HS-5 (cell line): ENCODE data around the gene ARF5.
A peak's percentile ranks its signal among the peaks of the same experiment; 100 is the strongest.
"Not testable (repeated sequence)": the region's sequence is repeated elsewhere in the genome, so short reads cannot be mapped to it uniquely, and the experiment has no call there.

Source experiments
- DNase-seq: peaks from one replicate; pipeline ENCODE4 v3.0.0-alpha.2; 2012; ENCODE audit warnings: low read depth

The ARF5 gene

GRCh38 chr7:127588019-127588696 is at the start of gene ARF5:
Gene ARF5 (plus strand): TSS chr7:127588411. CDS start chr7:127588499, 88 bp downstream.
- DNase-seq: no peak

DNA sequence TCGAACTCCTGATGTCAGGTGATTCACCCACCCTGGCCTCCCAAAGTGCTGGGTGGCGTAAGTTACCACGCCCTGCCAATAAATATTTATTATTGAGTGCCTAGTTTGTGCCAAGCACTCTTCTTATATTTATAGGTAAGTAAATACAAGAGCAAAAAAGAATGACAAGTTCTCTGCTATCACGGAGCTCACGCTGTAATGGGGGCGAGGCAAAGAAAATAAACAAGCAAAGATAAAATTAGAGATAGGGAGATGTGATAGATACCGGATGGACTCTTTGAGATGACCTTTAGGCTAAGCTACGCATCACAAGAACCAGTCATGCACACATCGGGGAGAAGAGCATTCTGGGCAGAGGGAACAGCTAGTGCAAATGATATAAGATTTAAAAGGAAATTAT is 49.1 kb upstream of the ARF5 start:
- DNase-seq: no peak

DNA sequence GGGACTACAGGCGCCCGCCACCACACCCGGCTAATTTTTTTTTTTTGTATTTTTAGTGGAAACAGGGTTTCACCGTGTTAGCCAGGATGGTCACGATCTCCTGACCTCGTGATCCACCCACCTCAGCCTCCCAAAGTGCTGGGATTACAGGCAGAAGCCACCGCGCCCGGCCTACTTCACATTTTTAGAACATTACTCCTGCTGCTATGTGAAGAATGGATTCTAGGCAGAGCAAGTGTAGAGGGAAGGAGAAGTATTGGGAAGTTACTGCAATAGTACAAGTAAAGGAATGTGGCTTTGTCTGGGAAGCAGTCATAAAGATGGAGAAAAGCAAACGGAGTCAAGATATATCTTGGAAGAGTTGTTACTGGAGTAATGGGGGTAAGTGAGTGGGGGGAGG is 47.8 kb upstream of the ARF5 start:
- DNase-seq: not testable (repeated sequence)

DNA sequence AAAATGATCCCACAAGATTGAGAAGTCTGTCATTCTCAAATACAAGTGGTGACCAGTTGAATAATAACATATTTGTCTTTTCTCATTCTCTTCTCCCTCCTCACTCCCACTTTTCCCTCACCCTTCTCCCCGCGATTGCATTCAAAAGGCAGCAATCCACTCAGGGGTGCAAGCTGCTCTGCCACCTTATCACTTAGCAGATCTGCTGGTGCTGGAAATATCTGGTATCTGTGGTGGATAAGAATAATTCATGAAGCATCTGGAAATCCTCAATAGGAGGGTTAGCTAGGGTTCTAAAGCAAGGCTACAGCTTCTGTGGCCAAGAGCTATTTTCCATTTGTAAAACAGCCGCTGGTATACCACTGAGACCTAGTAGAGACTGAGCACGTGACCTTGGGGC is 46.7 kb upstream of the ARF5 start:
- DNase-seq: no peak

- no peak for DNase-seq
These were observed 41.9 kb upstream of the ARF5 start for GRCh38 chr7:127546313-127546712.

DNA sequence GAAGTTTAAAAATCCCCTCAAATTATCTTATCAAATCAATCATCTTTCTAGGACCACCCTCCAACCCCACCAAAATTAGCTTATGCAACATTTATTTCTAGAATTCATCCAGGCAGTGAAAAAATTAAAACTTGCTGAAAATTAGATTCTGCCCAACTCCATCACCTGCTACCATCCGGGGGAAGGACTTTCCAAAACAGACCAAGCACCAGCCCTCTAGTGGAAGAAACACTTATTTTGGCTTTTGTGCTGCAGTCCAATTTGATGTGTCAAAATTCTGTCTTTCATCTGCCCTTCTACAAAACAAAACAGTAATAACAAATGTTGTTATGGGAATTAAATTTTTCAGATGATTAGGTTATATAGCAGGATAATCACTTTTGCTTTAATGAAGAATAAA is 38.0 kb upstream of the ARF5 start:
- DNase-seq: no peak

DNA sequence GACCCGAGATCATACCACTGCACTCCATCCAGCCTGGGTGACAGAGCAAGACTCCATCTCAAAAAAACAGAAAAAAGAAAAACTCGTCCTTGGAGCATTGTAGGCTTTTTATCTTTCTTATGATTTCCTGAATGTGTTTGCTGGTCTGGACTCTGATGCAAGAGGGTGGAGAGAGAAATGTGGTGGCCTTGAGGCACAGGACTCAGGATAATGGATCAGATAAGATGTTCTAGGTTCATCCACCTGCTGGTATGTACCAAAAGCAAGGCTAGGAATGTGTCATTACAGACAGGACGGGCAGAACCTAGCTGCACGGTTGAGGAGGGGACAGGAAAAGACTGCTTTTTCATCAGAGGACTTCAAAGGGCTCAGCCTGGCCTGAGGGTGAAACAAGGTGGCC is 36.3 kb upstream of the ARF5 start:
- DNase-seq: no peak

DNA sequence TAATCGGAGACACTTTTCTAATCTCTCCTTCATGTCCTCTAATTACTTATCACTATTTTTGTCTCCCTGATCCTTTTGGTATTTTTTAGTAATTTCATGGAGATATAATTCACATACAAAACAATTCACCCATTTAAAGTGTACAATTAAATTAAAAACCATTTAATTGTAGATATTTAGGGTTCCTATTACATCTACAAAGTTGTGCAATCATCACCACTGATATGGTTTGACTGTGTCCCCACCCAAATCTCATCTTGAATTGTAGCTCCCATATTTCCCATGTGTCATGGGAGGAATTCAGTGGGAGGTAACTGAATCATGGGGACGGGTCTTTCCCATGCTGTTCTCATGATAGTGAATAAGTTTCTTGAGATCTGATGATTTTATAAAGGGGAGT is 31.8 kb upstream of the ARF5 start:
- no peak for DNase-seq

- DNase-seq: no peak
These were observed 30.4 kb upstream of the ARF5 start for GRCh38 chr7:127557803-127558202.

DNA sequence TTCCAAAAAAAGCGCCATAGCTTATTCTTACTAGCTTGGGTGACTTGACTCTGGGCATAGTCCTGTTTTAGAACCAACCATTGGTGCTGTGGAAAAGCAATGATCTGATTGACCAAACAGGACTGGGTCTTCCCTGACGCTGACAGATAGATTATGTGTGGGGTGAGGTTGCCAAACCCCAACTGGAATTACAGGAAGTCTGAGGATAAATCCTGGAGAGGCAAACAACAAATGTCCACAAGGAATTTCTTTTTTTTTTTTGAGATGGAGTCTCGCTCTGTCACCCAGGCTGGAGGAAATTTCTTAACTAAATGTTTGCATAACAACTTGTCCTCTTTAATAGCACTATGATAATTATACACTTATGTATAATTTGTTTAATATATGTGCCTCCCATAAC is 22.0 kb upstream of the ARF5 start:
- DNase-seq: no peak

- not testable (repeated sequence) for DNase-seq
These were observed 20.2 kb upstream of the ARF5 start for GRCh38 chr7:127568034-127568433.

GRCh38 chr7:127571741-127572505 is 16.3 kb upstream of the ARF5 start:
- no peak for DNase-seq

DNA sequence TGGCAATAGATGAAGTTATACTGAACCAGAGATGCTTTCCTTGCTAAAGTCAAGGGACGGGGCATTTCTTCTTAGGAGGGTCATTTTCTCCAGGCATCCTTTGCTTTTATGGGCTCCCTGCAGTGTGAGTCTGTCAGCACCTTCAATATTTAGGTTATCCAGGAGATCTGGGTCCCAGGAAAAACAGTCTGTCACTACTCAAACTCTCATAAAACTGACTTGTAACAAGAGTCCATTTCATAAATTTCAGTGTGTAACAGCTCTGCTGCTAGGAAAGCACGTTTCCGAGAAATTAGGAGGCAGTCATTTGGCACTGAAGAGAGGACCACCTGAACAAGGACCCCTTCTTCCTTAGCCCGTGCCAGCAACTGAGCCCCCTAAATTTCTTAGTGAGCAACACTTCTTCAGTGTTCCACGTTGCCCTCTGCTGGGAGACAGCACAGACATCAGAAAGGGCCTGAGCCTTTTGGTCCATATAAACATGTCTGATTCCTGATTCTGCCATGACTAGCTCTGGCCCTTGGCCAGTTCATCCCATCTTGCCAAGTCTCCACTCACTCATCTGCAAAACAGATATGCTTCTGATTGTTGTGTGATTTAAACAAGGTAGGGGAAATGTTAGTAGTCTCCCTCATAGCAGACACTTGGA is 10.1 kb upstream of the ARF5 start:
- DNase-seq: no peak

DNA sequence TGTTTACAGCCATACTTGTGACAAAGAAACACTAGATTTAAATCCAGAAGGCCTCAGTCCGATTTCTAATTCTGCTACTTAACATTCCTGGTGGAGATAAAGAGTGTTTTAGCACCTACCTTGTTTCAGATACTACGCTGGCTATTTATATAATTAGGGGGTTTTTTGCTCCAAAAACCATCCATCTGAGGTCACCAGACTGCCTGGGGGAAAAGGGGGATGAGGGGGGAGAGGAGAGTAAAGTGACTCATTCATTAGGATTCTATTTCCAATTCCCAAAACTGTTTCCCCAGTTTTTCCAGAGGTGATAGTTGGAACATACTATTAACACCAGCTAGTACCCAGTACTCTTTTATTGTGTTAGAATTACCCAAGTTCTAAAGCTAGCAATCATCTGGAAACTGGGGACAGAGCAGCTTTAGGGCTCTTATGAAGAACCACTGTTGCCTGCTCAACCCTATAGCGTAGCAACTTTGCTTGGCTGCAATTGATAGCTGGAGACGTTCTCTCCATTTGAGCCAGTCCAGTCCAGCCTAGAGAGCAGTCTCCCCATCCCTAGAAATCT is 9.4 kb upstream of the ARF5 start:
- no peak for DNase-seq

DNA sequence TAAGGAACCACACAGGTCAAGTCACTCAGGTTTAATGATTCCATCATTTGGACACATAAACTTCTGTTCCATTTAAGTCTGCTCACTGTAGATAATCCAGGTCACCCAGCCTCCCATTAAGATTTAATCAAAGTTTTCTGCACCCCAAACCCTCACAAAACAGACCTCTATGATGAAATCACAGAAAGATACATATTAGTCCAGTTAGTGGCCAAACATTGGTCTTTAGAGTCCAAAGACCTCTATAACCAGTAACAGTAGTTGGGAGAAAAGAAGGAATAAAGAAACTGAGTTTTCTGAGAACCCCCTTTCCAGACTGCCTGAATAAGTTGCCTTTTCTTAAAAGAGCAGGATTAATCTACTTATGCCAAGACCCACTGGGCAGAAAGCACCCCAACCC is 7.6 kb upstream of the ARF5 start:
- DNase-seq: no peak

GRCh38 chr7:127581716-127582115 is 6.5 kb upstream of the ARF5 start:
- no peak for DNase-seq

GRCh38 chr7:127582361-127582760 is 5.8 kb upstream of the ARF5 start:
- DNase-seq: no peak

- no peak for DNase-seq
These were observed 3.6 kb upstream of the ARF5 start for GRCh38 chr7:127584648-127585043.

DNA sequence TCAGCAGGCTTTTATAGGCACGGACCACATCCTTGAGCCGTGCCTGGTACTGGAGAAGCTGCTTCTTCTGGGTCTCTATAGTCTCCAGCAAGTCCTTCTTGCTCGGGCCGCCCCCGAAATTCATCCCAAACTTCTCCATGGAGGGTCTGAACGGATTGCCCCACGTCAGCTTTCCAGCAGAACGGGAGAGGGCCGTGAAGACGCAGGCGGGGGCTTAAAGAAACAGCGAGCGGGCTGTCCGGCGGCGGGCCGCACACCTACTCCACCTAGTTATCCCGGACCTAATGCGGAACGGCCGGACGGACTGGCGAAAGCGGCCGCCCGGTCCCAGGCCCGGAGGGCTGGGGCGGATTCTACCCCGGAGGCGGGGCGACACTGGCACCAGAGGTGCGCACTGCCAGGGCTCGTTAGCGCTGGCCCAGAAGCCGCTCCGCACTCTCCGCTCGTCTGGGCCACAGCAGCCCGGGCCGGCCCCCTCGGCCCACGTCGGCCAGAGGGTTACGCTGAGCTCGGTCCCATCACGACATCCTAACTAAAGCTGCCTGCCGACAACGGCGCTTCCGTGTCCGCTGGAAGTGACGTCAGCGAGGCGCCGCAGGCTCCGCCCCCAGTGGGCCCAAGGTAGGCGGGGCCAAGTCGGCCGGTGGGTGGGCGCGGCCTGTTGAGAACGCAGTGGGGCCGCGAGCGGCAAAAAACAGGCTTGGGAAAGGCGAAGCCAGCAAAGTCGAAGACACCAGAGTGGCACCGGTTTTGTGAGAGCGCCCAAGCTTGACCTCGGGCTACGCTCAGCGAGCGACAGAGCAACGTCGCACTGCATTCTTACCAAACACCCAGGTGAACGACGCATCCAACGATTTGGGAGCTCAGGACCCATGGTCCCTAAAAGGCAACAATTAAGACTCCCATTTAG is 2.9 kb upstream of the ARF5 start, which contains the start of gene GCC1:
TSS of gene GCC1 (minus strand) at position 553 of the 910 bp plus-strand sequence. CDS start at position 139, 414 bp downstream.
- peak; percentile 36 for DNase-seq

DNA sequence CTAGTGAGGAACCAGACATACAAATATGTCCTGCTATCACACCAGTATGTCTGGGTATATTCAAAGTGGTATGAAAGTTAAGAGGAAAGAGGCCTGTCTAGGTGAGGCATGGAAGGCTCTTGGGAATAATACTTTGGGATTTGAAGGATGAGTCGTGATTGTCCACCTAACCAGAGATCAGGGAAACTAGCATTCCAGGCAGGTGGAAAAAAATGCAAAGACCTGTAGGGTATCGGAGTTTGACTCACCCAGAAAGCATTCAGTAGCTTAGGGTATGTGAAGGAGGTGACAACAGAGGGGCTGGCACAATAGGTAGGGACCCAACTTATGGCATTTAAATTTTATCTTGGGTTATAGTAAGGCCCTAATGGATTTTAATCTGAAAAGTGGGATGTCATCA is 1.9 kb upstream of the ARF5 start:
- no peak for DNase-seq

DNA sequence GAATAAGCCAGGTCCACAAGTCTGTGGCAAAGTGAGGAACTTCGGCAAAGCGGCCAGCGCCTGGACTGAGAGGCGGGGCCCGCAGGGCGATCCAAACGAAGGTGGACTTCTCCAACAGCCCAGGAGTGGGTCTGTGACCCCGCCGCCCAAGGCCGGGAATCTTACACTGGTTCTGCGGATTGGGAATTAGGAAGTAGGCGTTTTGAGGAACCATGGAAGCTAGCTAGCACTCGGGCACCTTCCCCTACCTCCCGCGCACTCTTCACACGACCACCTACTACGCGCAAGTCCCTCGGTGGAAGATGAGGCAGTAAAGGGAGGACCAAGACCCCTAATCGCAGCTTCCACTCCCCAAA is 570 bp upstream of the ARF5 start:
- DNase-seq: no peak
